ENCODE results near the gene CFAP99. TPM values are rescaled to one million over a fixed set of nuclear protein-coding genes. Genes with fewer than 3 reads are reported as not detected.

CFAP99 gene
- total RNA-seq, 2 donors from 2014 or later: not detected

DNA sequence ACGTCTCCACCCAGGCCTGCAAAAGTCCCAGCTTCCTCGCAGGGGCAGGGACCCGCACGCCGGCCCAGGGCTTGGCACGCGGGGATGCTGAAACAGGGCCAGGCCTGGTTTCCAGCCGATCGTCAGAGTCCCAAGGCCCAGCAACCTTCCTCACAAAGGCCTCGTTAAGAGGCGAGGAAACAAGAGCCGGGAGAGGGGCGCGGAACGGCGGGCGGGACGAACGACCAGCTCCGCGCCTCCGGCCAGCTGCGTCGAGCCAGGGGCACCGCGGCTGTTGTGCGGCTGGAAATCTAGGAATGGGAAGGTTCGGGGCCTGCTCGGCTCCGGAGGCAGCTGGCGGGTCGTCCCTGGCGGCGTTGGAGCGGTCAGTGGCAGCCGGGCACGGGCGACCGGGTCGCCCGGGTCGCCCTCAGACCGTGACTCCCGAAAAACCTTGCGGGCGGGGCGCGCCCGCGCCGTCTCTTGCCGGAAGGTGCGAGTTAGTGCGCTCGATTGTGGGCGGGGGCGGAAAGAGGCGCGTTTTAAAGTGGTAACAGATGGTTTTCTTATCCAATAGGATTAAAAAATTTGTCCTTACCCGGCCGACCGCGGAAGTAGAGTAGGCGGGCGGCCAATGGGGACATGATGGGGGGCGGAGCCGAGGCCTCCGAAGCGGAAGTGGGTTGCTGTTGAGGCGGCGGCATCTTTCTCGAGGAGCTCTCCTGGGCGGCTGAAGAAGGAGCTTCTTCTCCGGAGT lies 49.9 kb downstream of the CFAP99 start, which contains the start of gene RNF4:
TSS of gene RNF4 (plus strand) at position 651 of the 736 bp plus-strand sequence. CDS start 21,388 bp downstream, outside the sequence.
- TF ChIP-seq, protein P1, sequence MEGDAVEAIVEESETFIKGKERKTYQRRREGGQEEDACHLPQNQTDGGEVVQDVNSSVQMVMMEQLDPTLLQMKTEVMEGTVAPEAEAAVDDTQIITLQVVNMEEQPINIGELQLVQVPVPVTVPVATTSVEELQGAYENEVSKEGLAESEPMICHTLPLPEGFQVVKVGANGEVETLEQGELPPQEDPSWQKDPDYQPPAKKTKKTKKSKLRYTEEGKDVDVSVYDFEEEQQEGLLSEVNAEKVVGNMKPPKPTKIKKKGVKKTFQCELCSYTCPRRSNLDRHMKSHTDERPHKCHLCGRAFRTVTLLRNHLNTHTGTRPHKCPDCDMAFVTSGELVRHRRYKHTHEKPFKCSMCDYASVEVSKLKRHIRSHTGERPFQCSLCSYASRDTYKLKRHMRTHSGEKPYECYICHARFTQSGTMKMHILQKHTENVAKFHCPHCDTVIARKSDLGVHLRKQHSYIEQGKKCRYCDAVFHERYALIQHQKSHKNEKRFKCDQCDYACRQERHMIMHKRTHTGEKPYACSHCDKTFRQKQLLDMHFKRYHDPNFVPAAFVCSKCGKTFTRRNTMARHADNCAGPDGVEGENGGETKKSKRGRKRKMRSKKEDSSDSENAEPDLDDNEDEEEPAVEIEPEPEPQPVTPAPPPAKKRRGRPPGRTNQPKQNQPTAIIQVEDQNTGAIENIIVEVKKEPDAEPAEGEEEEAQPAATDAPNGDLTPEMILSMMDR (IDR thresholded peaks at IDR 0.05): peak in 1 of 2 donors; percentile 6
- no peaks in the 10 kb centered on the region for H3K9me3 ChIP-seq

GRCh38 chr4:2469192-2469984 lies 50.6 kb downstream of the CFAP99 start:
- DNase-seq (ENCODE audit: low spot score): no peak
- no peaks in the 10 kb centered on the region for H3K27me3 ChIP-seq

More for the DNA sequence above, 49.9 kb downstream of the CFAP99 start, which contains the start of gene RNF4:
- Histone ChIP-seq H3K4me3 (peak within 1 kb of the TSS; percentile 85 to 99), H3K36me3 (peaks cover 15% of the 10 kb centered on the region), H3K27ac (peak within 1 kb of the TSS; percentile 94 to 95), H3K4me1 (peaks cover 0 to 27% of the 10 kb centered on the region in 2 donors), H3K27me3 (no peaks in the 10 kb centered on the region)
- peak; percentile 98 for DNase-seq (ENCODE audit: low spot score)

DNA sequence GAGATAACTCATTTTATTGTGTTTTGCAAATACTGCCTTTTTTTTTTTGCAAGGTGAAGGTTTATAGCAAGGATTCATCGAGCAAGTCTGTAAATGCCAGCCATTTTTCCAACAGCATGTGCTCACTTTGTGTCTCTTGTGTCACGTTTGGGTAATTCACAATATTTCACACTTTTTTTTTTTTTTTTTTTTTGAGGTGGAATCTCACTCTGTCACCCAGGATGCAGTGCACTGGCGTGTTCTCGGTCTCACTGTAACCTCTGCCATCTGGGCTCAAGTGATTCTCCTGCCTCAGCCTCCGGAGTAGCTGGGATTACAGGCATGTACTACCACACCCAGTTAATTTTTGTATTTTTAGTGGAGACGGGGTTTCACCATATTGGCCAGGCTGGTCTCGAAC lies 52.0 kb downstream of the CFAP99 start:
- TF ChIP-seq, protein P1 (IDR thresholded peaks at IDR 0.05): no peak
- H3K27me3 ChIP-seq: no peaks in the 10 kb centered on the region
- H3K4me1 ChIP-seq: peaks cover 0 to 27% of the 10 kb centered on the region in 2 donors

More at GRCh38 chr4:2469192-2469984, 50.6 kb downstream of the CFAP99 start:
- no peaks in the 10 kb centered on the region for H3K9me3 ChIP-seq
- H3K36me3 ChIP-seq: peaks cover 15% of the 10 kb centered on the region
- peak overlapping the region; percentile 94 to 95 for H3K27ac ChIP-seq
- peak overlapping the region; percentile 85 to 99 for H3K4me3 ChIP-seq
- H3K4me1 ChIP-seq: peaks cover 0 to 27% of the 10 kb centered on the region in 2 donors
- TF ChIP-seq, protein P1 (IDR thresholded peaks at IDR 0.05): no peak

DNA sequence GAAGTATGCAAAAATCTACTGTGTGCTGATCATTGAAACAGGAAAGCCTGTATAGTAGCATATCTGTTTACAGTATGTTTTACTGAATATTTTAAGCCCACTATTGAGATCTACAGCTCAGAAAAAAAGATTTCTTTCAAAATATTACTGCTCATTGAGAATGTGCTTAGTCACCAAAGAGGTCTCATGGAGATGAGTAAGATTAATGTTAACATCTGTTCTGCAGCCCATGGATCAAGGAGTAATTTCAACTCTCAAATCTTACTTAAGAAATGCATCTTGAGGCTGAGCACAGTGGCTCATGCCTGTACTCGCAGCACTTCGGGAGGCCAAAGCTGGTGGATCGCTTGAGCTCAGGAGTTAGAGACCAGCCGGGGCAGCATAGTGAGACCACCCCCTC lies 53.4 kb downstream of the CFAP99 start:
- DNase-seq (ENCODE audit: low spot score): no peak
- peaks cover 15% of the 10 kb centered on the region for H3K36me3 ChIP-seq
- no peak overlapping the region for H3K27ac ChIP-seq
- TF ChIP-seq, protein P1 (IDR thresholded peaks at IDR 0.05): no peak
- no peak overlapping the region for H3K4me3 ChIP-seq
- H3K27me3 ChIP-seq: no peaks in the 10 kb centered on the region
- H3K9me3 ChIP-seq: no peaks in the 10 kb centered on the region
- H3K4me1 ChIP-seq: peaks cover 0 to 27% of the 10 kb centered on the region in 2 donors

More for the DNA sequence above, 52.0 kb downstream of the CFAP99 start:
- H3K36me3 ChIP-seq: peaks cover 15% of the 10 kb centered on the region
- no peak for DNase-seq (ENCODE audit: low spot score)
- H3K9me3 ChIP-seq: no peaks in the 10 kb centered on the region
- no peak overlapping the region for H3K27ac ChIP-seq
- H3K4me3 ChIP-seq: no peak overlapping the region

GRCh38 chr4:2478229-2478628 lies 59.5 kb downstream of the CFAP99 start:
- Histone ChIP-seq H3K9me3 (no peaks in the 10 kb centered on the region), H3K4me1 (peaks cover 0 to 42% of the 10 kb centered on the region in 2 donors), H3K27ac (no peak overlapping the region), H3K4me3 (no peak overlapping the region), H3K36me3 (no peaks in the 10 kb centered on the region), H3K27me3 (no peaks in the 10 kb centered on the region)
- no peak for DNase-seq (ENCODE audit: low spot score)
- TF ChIP-seq, protein P1 (IDR thresholded peaks at IDR 0.05): no peak
